HepG2 (cell line): ENCODE results near the gene BET1. TPM values are rescaled to one million over a fixed set of nuclear protein-coding genes. Genes with fewer than 3 reads are reported as not detected.

Experiments
- BATF2 ChIP-seq: sonication (generic); formaldehyde crosslinking; IDR thresholded peaks from 2 replicates; pipeline ENCODE4 v1.8.0; 2022; ENCODE audit warnings: mild to moderate bottlenecking, missing genetic modification reagents, moderate library complexity
- CHCHD3 ChIP-seq: sonication (generic); formaldehyde crosslinking; IDR thresholded peaks from 2 replicates; pipeline ENCODE4 v1.8.0; 2022; ENCODE audit warnings: mild to moderate bottlenecking, missing genetic modification reagents, moderate library complexity
- GZF1 ChIP-seq: sonication (generic); formaldehyde crosslinking; IDR thresholded peaks from 2 replicates; pipeline ENCODE4 v1.5.1; 2020; ENCODE audit warnings: mild to moderate bottlenecking, missing genetic modification reagents
- NFKB2 ChIP-seq: sonication (generic); formaldehyde crosslinking; IDR thresholded peaks from 2 replicates; pipeline ENCODE4 v1.4.0; 2020; ENCODE audit warnings: missing genetic modification reagents, borderline replicate concordance
- NONO ChIP-seq, 2 experiments: fragments of 450-650 bp in 1 of 2; sonication (generic) in 1 of 2; formaldehyde crosslinking in 1 of 2; IDR thresholded peaks in 1 of 2; conservative IDR thresholded peaks in 1 of 2; 2 replicates each; pipeline versions ENCODE4 v1.6.1 to v1.8.0; 2017 to 2022; ENCODE audit warnings: mild to moderate bottlenecking in 1 of 2, missing genetic modification reagents in 1 of 2, moderate library complexity in 1 of 2
- NR2C2 ChIP-seq: sonication (generic); formaldehyde crosslinking; IDR thresholded peaks from 2 replicates; pipeline ENCODE4 v1.4.0; 2020; ENCODE audit warnings: missing genetic modification reagents, mild to moderate bottlenecking, moderate library complexity, borderline replicate concordance
- RFXANK ChIP-seq: IDR thresholded peaks from 2 replicates; pipeline ENCODE4 v1.6.1; 2016
- TBX2 ChIP-seq: sonication (generic); formaldehyde crosslinking; IDR thresholded peaks from 2 replicates; pipeline ENCODE4 v1.5.0; 2020; ENCODE audit warnings: missing genetic modification reagents, mild to moderate bottlenecking, borderline replicate concordance
- ZNF256 ChIP-seq: sonication (generic); formaldehyde crosslinking; conservative IDR thresholded peaks from 2 replicates; pipeline ENCODE4 v1.4.0; 2020; ENCODE audit warnings: missing genetic modification reagents
- ZNF260 ChIP-seq: sonication (generic); formaldehyde crosslinking; IDR thresholded peaks from 2 replicates; pipeline ENCODE4 v1.4.0; 2020; ENCODE audit warnings: missing genetic modification reagents, low read depth, mild to moderate bottlenecking, borderline replicate concordance
- polyA plus RNA-seq, 8 experiments: library from polyadenylated mRNA; depleted of rRNA in 3 of 8; stranded (reverse) in 7 of 8; unstranded in 1 of 8; fragments of >200 nt; fragmentation: Illumina TruSeq in 4 of 8; extraction: Trizol in 4 of 8; gene quantifications; 2 replicates each; pipeline versions ENCODE4 v1.2.1 to v1.2.3, GENCODE V29; 2011 to 2016; ENCODE audit warnings: low read depth in 4 of 8, missing spikeins in 1 of 8, mixed read lengths in 1 of 8; ENCODE audit not compliant: insufficient read depth in 1 of 8
- total RNA-seq, 5 experiments: library from RNA; depleted of rRNA; stranded (reverse); fragments of >200 nt; fragmentation: Illumina TruSeq; extraction: Trizol; gene quantifications; 2 replicates each; pipeline ENCODE4 v1.2.3, GENCODE V29; 2016; ENCODE audit warnings: low read depth in 1 of 5
- TF ChIP-seq, protein P1 (sequence below): sonication (generic); formaldehyde crosslinking; IDR thresholded peaks from 2 replicates; pipeline ENCODE4 v1.8.0; 2022; ENCODE audit warnings: mild to moderate bottlenecking, missing genetic modification reagents; ENCODE audit not compliant: insufficient replicate concordance
- TF ChIP-seq, protein P2 (sequence below): sonication (generic); formaldehyde crosslinking; IDR thresholded peaks from 2 replicates; pipeline ENCODE4 v1.4.0; 2020; ENCODE audit warnings: missing genetic modification reagents, borderline replicate concordance
- TF ChIP-seq, protein P3 (sequence below): sonication (generic); formaldehyde crosslinking; IDR thresholded peaks from one replicate; pipeline ENCODE4 v1.5.1; 2020; ENCODE audit warnings: mild to moderate bottlenecking, missing genetic modification reagents; ENCODE audit errors: not compliant biosample characterization

Gene BET1
- total and polyA plus RNA-seq, 2 of the 13 experiments (the other 11 are each of a cell fraction or from before 2014, with no cell fraction given), result 23.8 to 33.7 TPM

- TF ChIP-seq, protein P1, sequence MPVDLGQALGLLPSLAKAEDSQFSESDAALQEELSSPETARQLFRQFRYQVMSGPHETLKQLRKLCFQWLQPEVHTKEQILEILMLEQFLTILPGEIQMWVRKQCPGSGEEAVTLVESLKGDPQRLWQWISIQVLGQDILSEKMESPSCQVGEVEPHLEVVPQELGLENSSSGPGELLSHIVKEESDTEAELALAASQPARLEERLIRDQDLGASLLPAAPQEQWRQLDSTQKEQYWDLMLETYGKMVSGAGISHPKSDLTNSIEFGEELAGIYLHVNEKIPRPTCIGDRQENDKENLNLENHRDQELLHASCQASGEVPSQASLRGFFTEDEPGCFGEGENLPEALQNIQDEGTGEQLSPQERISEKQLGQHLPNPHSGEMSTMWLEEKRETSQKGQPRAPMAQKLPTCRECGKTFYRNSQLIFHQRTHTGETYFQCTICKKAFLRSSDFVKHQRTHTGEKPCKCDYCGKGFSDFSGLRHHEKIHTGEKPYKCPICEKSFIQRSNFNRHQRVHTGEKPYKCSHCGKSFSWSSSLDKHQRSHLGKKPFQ (CRISPR knock-in tag), result peak; percentile 53
- TF ChIP-seq CHCHD3 (CRISPR knock-in tag) (no peak), ZNF260 (no peak), BATF2 (no peak), NR2C2 (CRISPR knock-in tag) (peak; percentile 68), NFKB2 (CRISPR knock-in tag) (peak; percentile 43; the same call in 1 of the 2 replicates), GZF1 (CRISPR knock-in tag) (0 out of 2 replicates have a peak, but pooled peaks have one; percentile 16), RFXANK (0 out of 2 replicates have a peak, but pooled peaks have one; percentile 49), ZNF256 (CRISPR knock-in tag) (no peak), NONO (IDR thresholded peaks at IDR 0.05) (no peak), NONO (CRISPR knock-in tag; conservative IDR thresholded peaks at IDR 0.05) (peak; percentile 65), TBX2 (CRISPR knock-in tag) (peak; percentile 59; the same call in 1 of the 2 replicates)
- TF ChIP-seq, protein P2, sequence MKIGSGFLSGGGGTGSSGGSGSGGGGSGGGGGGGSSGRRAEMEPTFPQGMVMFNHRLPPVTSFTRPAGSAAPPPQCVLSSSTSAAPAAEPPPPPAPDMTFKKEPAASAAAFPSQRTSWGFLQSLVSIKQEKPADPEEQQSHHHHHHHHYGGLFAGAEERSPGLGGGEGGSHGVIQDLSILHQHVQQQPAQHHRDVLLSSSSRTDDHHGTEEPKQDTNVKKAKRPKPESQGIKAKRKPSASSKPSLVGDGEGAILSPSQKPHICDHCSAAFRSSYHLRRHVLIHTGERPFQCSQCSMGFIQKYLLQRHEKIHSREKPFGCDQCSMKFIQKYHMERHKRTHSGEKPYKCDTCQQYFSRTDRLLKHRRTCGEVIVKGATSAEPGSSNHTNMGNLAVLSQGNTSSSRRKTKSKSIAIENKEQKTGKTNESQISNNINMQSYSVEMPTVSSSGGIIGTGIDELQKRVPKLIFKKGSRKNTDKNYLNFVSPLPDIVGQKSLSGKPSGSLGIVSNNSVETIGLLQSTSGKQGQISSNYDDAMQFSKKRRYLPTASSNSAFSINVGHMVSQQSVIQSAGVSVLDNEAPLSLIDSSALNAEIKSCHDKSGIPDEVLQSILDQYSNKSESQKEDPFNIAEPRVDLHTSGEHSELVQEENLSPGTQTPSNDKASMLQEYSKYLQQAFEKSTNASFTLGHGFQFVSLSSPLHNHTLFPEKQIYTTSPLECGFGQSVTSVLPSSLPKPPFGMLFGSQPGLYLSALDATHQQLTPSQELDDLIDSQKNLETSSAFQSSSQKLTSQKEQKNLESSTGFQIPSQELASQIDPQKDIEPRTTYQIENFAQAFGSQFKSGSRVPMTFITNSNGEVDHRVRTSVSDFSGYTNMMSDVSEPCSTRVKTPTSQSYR (CRISPR knock-in tag), result no peak
- TF ChIP-seq, protein P3, sequence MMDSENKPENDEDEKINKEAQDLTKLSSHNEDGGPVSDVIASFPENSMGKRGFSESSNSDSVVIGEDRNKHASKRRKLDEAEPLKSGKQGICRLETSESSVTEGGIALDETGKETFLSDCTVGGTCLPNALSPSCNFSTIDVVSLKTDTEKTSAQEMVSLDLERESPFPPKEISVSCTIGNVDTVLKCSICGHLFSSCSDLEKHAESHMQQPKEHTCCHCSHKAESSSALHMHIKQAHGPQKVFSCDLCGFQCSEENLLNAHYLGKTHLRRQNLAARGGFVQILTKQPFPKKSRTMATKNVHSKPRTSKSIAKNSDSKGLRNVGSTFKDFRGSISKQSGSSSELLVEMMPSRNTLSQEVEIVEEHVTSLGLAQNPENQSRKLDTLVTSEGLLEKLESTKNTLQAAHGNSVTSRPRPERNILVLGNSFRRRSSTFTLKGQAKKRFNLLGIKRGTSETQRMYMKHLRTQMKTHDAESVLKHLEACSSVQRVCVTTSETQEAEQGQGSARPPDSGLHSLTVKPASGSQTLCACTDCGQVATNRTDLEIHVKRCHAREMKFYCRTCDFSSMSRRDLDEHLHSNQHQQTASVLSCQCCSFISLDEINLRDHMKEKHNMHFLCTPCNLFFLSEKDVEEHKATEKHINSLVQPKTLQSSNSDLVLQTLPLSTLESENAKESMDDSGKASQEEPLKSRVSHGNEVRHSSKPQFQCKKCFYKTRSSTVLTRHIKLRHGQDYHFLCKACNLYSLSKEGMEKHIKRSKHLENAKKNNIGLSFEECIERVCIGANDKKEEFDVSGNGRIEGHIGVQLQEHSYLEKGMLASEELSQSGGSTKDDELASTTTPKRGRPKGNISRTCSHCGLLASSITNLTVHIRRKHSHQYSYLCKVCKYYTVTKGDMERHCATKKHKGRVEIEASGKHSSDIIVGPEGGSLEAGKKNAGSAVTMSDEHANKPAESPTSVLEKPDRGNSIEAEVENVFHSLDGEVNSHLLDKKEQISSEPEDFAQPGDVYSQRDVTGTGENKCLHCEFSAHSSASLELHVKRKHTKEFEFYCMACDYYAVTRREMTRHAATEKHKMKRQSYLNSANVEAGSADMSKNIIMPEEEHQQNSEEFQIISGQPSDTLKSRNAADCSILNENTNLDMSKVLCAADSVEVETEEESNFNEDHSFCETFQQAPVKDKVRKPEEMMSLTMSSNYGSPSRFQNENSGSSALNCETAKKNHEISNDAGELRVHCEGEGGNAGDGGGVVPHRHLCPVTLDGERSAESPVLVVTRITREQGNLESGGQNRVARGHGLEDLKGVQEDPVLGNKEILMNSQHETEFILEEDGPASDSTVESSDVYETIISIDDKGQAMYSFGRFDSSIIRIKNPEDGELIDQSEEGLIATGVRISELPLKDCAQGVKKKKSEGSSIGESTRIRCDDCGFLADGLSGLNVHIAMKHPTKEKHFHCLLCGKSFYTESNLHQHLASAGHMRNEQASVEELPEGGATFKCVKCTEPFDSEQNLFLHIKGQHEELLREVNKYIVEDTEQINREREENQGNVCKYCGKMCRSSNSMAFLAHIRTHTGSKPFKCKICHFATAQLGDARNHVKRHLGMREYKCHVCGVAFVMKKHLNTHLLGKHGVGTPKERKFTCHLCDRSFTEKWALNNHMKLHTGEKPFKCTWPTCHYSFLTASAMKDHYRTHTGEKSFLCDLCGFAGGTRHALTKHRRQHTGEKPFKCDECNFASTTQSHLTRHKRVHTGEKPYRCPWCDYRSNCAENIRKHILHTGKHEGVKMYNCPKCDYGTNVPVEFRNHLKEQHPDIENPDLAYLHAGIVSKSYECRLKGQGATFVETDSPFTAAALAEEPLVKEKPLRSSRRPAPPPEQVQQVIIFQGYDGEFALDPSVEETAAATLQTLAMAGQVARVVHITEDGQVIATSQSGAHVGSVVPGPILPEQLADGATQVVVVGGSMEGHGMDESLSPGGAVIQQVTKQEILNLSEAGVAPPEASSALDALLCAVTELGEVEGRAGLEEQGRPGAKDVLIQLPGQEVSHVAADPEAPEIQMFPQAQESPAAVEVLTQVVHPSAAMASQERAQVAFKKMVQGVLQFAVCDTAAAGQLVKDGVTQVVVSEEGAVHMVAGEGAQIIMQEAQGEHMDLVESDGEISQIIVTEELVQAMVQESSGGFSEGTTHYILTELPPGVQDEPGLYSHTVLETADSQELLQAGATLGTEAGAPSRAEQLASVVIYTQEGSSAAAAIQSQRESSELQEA (CRISPR knock-in tag), result peak; percentile 48
Observed at GRCh38 chr7:94004024-94004951, at the start of gene BET1 (continued).
